Measurements from ENCODE around the gene NPBWR2. TPM values are rescaled to one million over a fixed set of nuclear protein-coding genes. Genes with fewer than 3 reads are reported as not detected.

NPBWR2 gene
- polyA plus RNA-seq, 4 donors = not detected

GRCh38 chr20:64076061-64076997 lies 31.0 kb downstream of the NPBWR2 start:
- no peak for DNase-seq (ENCODE audit: low read depth in 4 of 4, low spot score in 3 of 4)

- DNase-seq (ENCODE audit: low read depth in 4 of 4, low spot score in 3 of 4) = no peak
Observed at GRCh38 chr20:64075556-64075955, 31.8 kb downstream of the NPBWR2 start.

GRCh38 chr20:64074963-64075362 lies 32.4 kb downstream of the NPBWR2 start:
- DNase-seq (ENCODE audit: low read depth in 4 of 4, low spot score in 3 of 4) = no peak

GRCh38 chr20:64074184-64074789 lies 33.1 kb downstream of the NPBWR2 start:
- no peak for DNase-seq (ENCODE audit: low read depth in 4 of 4, low spot score in 3 of 4)

- DNase-seq (ENCODE audit: low read depth in 4 of 4, low spot score in 3 of 4) = no peak
Observed at GRCh38 chr20:64073476-64074183, 33.7 kb downstream of the NPBWR2 start.

GRCh38 chr20:64072498-64073063 lies 34.8 kb downstream of the NPBWR2 start:
- DNase-seq (ENCODE audit: low read depth in 4 of 4, low spot score in 3 of 4) = no peak

- no peak for DNase-seq (ENCODE audit: low read depth in 4 of 4, low spot score in 3 of 4)
Observed at GRCh38 chr20:64071341-64072332, 35.7 kb downstream of the NPBWR2 start.

GRCh38 chr20:64070244-64070993 lies 36.9 kb downstream of the NPBWR2 start:
- no peak for DNase-seq (ENCODE audit: low read depth in 4 of 4, low spot score in 3 of 4)

- DNase-seq (ENCODE audit: low read depth in 4 of 4, low spot score in 3 of 4) = no peak
Observed at GRCh38 chr20:64069614-64070243, 37.6 kb downstream of the NPBWR2 start.

- no peak for DNase-seq (ENCODE audit: low read depth in 4 of 4, low spot score in 3 of 4)
Observed at GRCh38 chr20:64069209-64069613, 38.2 kb downstream of the NPBWR2 start.

GRCh38 chr20:64068386-64069208 lies 38.8 kb downstream of the NPBWR2 start:
- DNase-seq (ENCODE audit: low read depth in 4 of 4, low spot score in 3 of 4) = no peak

GRCh38 chr20:64067733-64068307 lies 39.5 kb downstream of the NPBWR2 start:
- DNase-seq (ENCODE audit: low read depth in 4 of 4, low spot score in 3 of 4) = no peak

- no peak for DNase-seq (ENCODE audit: low read depth in 4 of 4, low spot score in 3 of 4)
Observed at GRCh38 chr20:64067005-64067632, 40.2 kb downstream of the NPBWR2 start.

- no peak for DNase-seq (ENCODE audit: low read depth in 4 of 4, low spot score in 3 of 4)
Observed at GRCh38 chr20:64065974-64066343, 41.4 kb downstream of the NPBWR2 start.

GRCh38 chr20:64065062-64065973 lies 42.0 kb downstream of the NPBWR2 start:
- no peak for DNase-seq (ENCODE audit: low read depth in 4 of 4, low spot score in 3 of 4)

- DNase-seq (ENCODE audit: low read depth in 4 of 4, low spot score in 3 of 4) = no peak
Observed at GRCh38 chr20:64064145-64064698, 43.1 kb downstream of the NPBWR2 start.

Data from right renal pelvis (tissue), 4 donors.